AG09309 (cell line): Measurements from ENCODE around the gene FER.

Experiments used
- DNase-seq: peaks from one replicate; pipeline ENCODE4 v3.0.0-alpha.2; 2010; ENCODE audit warnings: low read depth
- H3K4me3 ChIP-seq: 2 replicates; pipeline ENCODE4 v1.5.1; 2011; ENCODE audit warnings: mild to moderate bottlenecking, low read depth, low read length, moderate library complexity; ENCODE audit not compliant: control insufficient read depth
- TF ChIP-seq, protein P1 (sequence below): IDR thresholded peaks from 2 replicates; pipeline ENCODE4 v1.5.1; 2011; ENCODE audit warnings: mild to moderate bottlenecking, low read depth, low read length, inconsistent platforms; ENCODE audit not compliant: insufficient read depth, control insufficient read depth; ENCODE audit errors: missing control alignments

The FER gene

DNA sequence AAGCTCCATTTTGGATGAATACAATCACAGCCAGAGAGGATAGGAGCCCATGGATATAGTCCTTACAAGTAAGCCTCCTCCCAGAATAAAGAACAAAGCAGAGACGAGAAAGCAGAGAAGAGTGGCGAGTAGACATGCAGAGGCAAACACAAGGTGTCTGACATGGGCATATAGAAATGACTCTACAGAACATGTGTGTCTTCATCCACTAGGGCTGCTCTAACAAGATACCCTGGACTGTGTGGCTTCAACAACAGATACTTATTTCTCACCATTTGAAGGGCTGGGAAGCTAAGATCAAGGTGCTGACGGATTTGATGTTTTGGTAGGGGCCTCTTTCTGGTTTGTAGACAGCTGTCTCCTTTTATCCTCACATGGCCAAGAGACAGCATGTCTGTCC, 32.3 kb upstream of the FER start:
- no peak for DNase-seq
- TF ChIP-seq, protein P1, sequence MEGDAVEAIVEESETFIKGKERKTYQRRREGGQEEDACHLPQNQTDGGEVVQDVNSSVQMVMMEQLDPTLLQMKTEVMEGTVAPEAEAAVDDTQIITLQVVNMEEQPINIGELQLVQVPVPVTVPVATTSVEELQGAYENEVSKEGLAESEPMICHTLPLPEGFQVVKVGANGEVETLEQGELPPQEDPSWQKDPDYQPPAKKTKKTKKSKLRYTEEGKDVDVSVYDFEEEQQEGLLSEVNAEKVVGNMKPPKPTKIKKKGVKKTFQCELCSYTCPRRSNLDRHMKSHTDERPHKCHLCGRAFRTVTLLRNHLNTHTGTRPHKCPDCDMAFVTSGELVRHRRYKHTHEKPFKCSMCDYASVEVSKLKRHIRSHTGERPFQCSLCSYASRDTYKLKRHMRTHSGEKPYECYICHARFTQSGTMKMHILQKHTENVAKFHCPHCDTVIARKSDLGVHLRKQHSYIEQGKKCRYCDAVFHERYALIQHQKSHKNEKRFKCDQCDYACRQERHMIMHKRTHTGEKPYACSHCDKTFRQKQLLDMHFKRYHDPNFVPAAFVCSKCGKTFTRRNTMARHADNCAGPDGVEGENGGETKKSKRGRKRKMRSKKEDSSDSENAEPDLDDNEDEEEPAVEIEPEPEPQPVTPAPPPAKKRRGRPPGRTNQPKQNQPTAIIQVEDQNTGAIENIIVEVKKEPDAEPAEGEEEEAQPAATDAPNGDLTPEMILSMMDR: no peak
- H3K4me3 ChIP-seq: no peak overlapping the region

DNA sequence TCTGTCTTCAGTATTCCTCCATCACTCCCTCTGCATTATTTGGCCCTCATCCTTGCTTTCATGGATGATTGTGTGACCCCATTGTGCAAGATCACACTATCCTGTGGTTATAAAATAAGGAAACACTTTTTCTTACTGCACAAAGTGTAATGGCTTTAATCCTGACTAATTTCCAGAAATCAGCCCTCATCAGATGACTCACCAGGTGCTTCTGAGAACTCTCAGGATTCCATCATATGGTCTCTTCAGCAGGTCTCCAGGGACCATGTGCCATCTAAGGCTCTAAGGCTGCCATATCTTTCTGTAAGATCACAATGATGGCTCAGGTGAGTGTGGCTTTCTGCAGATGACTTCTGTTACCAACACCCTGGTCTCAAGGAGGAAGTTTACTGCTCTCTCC, 27.3 kb upstream of the FER start:
- no peak for DNase-seq
- H3K4me3 ChIP-seq: no peak overlapping the region
- TF ChIP-seq, protein P1: no peak

DNA sequence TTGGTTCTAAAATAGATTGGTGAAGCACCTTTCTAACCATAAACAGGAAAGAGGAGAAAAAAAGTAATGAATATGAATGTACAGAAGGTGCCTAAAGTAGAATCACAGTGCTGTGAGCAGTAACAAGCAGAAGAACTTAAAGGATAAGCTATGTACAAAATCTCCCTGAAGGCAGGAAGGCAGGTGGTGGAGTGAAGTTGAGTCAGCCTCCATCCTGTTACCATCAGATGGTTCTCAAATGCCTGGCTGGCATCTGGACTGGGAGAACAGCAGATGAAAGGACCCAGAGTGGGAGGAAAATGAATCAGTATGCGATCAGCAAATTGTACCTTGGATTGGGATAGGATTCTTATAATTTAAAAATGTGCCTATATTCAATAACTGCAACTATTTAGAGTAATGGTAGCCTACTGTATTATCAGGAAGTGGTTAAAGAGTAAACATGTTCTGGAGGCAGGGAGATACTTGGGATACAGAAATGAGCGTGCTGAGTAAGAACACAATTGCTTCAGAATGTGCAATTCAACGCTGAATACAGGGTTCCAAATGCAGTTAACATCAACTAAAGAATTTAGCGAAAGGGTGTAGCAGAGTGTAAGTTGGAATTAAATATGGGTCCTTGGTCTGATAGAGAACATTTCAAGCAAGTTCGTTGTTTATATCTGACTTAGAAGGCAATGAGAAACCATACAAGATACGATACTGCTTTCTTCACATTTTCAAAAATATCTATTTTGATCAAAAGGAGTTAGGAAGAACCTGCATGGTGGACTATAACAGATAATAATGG, 21.1 kb upstream of the FER start:
- no peak for DNase-seq
- TF ChIP-seq, protein P1: no peak
- no peak overlapping the region for H3K4me3 ChIP-seq

DNA sequence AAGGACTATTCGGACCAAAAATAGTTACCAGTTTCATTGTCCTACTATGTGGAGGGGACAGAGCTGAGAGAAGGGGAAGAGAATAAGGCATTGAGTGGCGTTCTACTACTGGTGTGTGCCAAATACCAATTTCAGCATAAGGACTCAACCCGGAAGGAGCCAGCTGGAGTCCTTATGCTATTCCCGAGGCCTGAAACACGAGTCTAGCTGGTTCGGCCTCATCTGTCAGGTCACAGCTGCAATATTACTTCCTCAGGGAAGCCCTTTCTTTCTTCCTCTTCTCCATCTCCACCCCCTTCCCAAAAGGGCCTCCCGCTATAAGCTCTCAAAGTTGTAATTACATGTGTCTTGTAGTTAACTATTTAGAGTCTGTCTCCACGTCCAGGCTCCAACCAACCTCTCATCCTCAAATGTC, 20.5 kb upstream of the FER start:
- TF ChIP-seq, protein P1: no peak
- H3K4me3 ChIP-seq: peak overlapping the region; percentile 80
- no peak for DNase-seq

DNA sequence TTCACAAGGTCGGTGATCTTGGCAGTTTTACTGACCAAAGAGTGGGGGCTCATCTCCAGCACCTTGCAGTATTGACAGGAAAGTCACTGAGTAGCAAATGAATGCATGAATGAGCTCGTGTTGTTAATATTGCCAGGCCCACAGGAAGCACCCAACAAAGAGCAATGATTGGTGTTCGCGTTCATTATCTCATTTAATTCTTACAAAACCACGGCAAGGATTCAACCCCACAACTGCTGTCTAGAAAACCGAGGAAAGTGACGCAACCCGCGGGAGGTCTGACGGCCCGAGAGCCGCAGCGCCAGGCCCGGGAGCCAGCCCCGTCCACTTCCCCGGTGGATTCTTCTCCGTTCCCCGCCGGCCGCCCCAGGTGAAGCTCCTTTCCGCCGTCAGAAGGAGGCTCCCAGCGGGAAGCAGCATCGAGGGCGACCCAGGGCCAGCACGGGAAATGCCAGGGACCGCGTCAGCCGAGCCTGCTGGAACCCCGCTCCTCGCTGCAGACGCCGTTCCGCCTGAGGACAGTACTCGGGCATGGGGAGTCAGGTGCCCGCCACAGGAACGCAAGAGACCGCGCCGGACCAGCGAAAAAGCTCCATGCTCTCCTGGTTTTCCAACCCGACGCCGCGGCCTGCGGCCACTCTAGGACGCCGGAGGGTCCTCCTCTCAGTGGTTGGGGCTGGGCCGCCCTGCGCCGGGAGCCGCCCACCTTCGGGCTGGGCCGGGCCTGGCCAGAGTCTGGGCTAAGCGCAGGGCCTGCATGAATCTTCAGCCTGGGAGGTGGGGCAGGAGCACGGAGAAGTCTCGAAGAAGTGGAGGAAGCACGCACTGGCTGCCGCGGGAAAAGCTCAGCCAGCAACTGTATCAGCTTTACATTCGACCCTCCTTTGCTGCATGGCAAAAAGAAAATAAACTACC, 19.8 kb upstream of the FER start:
- peak overlapping the region; percentile 80 for H3K4me3 ChIP-seq
- DNase-seq: peak; percentile 68
- TF ChIP-seq, protein P1: no peak

DNA sequence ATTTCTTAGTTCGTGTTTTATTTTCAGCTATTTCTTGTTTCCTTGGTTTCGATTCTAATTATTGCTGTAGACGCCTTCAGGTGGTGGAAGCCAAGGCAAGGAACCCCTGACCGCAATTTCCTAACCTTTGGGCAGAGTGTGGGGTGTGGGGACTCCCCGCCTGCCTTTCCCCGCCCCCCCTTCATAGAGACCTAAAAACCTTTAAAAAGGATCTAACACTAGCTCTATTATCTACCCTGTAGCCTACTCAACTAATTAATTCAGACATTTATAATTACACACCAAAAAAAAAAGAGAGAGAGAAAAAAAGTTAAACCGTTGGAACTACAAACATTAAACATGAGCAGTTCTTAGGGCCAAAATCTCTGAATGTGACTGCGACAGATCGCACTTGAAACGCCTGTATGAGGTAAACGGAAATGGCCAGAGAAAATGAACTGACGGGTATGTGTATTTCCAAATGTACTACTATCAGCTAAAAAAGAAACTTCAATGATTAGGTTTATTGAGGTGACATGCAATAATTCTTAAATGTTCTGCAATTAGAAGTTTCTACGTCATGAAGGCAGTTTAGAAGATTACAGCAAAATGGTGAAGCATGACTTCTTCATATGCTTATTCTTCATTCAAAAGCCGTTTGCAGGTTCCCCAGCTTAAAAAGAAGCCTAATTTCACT, 19.0 kb upstream of the FER start:
- TF ChIP-seq, protein P1: no peak
- DNase-seq: no peak
- H3K4me3 ChIP-seq: peak overlapping the region; percentile 80
